Brain pericyte (primary cell): ENCODE data around the gene ROR2.

Experiments
- DNase-seq: peaks from one replicate; pipeline ENCODE4 v3.0.0-alpha.2; 2012; ENCODE audit warnings: low read depth, low spot score

The ROR2 gene

DNA sequence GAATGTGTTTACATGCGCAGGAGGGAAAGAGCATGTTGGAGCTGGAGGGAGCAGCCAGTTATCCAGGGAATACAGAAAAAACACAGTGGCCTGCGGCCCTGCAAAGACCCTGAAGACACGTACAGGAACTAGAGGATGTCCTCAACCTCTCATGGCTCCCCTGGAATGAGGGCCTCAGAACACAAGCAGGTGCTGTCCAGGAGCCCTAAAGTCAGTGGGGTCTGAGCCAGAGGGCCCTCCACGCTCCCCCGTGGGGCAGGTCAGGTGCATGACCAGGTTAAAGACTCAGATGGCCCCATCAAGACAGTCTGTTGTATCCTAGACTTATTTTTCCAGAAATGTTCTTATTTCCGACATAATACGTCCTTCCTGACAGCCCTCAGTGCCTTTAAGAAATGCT lies 106.9 kb downstream of the ROR2 start:
- no peak for DNase-seq

DNA sequence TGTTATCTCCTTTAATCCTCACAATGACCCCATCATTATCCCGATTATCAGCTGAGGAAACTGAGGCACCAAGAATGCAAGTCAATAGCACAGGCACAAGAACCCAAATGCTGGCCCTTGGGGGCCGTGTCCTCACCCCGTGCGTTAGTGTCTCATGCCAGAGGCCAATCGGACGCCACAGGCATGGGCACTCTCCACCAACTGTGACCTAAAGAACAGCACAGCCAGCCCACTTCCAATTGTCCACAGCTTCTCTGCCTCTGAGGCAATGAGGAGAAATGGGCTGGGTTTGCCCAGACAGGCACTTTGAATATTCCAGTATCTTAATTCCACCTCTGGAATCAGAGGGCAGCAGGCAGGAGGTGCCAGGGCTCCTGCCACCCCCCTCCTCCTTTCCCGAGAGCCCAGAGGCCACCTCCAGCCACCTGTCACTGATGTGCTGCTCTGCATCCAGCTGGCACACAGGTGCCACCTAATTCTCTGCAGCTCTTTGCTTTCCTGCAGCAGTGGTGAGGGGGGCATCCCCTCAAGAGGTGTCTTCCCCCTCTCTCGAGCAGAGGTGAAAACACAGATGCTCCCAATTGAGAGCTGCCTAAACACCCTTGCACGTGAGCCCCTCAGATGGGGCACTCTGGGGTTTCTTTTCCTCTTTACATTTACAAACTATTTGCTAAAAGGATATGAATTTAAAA lies 107.5 kb downstream of the ROR2 start:
- no peak for DNase-seq

DNA sequence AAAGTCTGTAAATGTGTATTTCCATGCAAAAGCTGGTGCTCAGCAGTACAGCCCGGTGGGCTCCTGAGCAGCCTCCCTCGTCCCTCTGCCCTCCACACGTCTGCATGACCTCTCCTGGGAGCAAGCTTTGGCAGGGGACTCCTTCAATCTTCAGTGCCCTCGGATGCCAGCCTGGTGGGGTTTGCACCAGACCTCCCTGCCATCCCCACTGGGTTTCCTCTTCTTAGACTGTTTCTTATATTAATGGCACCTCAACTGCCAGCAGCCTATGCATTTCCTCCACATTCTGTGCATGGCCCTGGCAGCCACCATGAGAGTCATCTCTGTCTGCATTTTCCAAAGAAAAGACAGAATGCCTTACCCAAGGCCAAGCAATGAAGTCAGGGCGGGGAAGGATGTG lies 108.4 kb downstream of the ROR2 start:
- no peak for DNase-seq

DNA sequence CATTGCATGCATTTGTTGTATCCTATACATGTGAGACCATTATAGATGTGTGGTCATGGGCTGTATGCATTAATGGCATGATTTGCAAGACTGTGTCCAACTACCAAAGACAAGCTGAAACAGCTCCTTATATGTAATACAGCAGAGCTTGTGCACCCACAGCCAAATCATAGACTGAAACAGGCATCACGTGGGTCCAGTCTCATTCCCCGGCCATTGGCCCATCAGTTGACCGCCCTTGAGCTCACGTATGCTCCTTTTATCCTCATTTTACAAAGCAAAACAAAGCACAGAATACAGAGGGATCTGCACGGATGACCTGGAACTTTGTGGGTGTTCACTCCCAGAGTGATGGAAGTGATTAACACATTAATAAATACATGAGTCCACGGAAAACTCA lies 109.1 kb downstream of the ROR2 start:
- DNase-seq, result no peak

DNA sequence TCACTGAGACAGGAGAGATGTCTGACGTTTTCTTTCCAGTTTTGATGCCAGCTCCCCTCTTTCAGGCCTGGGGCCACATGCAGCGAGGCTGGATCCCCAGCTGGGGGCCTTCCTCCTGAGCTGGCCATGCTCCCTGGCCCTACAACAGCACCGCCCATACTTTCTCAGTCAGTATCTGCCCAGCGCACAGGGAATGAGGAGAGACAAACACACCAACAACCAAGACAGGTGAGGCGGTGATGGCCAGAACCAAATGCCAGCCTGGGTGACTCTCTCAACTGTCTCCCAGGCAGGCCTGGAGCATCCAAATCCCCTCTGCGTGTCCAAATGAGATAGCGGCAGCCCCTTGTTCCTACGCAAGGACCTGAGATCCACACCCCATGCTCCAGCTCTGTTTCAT lies 109.6 kb downstream of the ROR2 start:
- no peak for DNase-seq

DNA sequence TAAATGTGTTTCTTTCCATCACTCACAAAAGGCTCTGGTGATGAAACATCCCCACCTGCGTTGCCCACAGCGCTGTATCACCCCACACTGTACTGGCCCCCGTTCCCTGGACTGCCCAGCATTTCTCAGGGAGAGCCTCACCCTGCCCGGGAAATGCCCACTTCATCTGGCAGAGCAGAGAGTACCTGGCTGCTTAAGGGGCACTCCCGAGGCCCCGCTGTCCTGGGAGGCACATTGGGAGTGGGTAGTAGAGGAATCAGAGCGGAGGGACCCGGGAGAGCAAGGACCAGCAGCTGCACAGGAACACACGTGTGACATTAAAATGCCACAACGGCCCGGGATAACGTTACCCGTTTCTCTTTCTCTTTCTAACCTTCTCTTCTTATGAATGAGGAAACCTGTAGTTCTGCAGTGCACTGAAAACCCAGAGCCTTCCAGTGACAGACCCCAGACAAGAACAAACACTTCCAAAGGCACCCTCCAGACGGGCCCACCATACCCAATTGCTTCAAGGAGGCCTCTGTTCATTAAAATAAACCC lies 110.0 kb downstream of the ROR2 start:
- DNase-seq, result no peak

DNA sequence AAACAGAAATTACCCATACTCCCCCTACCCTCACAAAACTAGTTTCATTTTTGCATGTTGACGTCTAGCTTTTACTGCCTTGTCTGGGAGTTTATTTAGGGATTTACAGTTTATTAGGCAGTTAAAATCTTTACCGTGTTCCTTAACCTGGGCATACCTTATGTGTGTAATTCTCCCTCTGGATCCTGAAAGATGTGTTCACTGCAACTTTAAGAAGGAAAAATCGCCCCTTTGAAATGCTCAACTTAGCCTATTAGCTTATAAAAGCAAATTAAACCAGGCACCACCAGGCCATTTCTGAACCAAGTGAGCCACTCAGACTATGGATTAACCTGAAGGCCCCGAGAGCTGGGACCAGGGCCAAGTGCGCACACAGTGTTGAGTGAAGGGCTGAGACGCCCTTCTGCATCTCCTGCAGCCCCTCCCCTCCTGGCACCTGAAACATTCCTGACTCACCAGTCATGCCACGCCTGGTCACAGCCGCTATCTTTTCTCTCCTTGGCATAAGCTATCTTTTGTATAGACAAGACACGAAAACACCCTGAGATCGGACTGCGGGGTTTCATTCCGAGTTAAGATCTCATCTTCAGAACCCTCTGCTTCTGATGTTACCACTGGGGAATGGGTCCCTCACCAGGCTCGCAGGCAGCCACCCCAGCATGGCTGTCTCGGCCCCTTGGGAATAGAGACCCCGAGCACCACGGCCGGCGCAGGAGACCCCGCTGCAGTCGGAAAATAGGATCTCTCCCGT lies 111.9 kb downstream of the ROR2 start:
- no peak for DNase-seq

DNA sequence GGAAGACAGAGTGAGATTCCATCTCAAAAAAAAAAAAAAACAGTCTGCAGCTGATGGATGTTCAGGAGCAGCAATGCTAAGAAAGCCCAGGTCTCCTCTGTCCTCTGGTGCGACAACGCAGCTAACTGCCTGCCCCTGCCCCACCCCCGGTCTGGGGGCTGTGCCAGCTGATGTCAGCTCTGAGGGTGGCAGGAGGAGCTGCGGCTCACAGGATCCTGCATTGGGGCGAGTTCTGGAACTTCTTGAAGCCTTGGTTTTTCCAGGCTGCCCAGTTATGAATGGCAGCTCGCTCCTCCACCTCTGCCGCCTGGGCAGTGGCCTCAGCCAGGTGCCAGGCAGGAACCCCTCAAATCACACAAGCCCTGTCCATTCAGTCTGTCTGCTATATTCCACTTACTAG lies 113.5 kb downstream of the ROR2 start:
- DNase-seq, result no peak

DNA sequence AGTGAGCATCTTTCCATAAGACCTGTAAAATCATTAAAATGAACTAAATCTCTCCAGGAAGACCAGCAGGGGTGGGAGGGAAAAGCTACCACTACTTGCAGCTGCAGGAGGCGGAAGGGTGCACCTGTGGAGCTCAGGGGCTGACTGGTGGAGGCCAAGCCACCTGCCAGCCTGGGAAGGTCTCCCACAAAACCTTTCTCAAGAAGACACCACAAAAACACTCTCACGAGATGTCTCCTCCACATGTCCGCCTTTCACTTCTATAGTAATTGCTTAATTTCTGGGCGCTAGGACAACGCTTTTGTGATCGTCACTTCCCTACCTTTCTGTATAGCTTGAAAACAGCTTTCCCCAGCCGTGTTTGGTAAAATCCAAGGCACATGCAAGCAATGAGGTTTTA lies 114.4 kb downstream of the ROR2 start:
- DNase-seq, result no peak

DNA sequence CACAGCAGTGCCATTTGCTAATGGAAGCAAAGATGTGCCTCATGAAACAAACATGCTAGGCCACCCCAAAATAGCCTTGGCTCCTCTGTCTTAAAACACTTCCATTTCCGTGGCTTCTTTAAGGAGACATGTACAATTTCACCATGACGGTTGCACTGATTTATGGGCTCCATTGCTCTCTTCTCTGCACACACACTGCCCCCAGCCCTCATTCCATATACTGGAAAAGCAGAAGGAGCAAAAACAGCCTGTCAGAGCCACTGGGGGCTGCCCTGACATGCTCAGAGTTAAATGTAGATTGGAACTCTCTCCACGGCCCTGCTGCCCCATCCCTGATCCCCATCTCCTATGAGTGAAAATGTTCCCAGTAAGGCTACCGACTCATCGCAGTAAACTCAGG lies 114.8 kb downstream of the ROR2 start:
- no peak for DNase-seq

DNA sequence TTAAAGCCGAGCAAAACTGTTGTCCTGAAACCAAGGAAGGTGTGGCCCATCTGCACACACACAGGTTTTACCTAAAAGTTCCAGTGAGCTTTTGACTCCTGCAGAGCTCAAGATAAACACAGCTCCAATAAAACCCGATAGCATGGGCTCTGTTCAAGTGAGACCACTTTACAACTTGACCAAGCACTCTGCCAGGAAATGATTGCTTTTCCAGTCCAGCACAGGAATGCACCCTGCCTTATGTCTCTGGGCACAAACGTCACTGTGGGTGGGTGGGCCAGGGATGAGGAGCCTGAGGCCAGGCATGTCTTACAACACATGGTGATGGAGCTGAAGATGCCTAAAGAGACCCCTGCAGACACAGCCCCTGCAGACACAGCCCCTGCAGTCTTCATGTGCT lies 115.3 kb downstream of the ROR2 start:
- no peak for DNase-seq

DNA sequence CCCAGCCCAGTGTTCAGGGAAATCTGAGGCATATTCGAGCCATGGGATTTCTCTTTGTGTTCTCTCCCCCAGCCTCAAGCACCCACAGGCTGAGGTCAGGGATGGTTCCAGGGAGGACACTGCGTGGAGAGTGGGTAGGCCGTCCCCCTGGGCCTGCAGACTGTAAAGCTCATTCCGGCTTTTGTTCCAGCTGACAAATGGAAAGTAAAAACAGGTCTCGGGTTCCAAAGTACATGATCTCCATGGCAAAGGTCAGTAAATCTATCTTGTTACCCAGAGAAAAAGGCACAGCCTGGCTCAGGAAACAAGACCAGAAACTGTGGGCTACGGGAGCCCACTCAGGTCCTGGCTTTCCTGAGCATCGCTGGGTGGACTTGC lies 116.2 kb downstream of the ROR2 start:
- DNase-seq, result no peak

DNA sequence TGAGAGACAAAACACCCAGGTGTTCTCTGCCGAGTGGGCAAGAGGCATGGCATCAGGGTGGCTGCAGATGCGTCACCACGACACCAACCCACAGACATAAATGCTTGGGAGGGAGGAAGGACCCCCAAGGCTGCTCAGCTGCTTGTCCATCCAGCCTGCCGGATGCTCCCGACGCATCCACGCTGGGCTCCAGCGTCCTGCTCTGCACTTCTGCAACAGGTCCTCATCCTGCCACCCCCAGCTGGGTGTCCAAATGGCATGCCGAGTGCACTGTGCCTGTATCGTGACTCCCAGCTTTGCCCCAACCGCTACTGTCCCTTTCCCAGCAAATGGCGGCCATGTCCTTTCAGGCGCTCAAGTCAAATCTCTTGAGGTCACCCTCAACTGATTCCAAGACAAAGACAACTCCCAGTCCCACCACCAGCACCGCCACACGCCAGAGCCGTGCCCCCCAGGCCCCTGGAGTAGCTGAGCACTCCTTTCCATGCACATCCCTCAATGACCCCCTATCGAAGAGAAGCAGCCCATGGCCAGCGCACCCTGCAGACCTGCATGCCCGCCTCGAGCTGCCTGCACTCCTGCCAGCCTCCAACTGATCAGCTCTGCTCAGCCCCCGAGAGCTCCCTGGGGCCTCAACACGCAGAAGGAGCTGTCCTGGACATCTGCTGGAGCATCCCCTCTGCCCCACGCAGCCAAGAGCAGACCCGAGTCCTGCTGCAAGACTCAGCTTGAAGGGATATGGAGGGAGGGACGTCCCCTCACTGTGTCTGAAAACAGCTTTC lies 116.7 kb downstream of the ROR2 start:
- no peak for DNase-seq

DNA sequence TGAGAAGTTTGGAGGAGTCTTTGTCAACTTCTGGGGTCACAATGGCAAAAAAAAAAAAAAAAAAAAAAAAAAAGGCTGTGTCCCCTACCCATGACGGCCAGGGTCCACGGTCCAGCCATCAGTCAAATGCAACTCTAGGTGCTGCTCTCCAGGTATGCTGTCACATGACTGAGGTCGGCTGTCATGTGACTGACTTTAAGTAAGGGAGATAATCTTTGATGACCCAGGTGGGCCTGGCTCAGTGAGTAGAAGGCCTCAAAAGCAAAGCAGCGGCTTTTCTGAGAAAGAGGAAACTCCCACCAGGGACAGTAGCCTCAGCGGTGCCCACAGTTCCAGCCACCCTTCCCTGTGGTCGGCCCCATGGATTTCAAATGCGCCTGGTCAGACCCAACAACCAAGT lies 117.7 kb downstream of the ROR2 start:
- no peak for DNase-seq

DNA sequence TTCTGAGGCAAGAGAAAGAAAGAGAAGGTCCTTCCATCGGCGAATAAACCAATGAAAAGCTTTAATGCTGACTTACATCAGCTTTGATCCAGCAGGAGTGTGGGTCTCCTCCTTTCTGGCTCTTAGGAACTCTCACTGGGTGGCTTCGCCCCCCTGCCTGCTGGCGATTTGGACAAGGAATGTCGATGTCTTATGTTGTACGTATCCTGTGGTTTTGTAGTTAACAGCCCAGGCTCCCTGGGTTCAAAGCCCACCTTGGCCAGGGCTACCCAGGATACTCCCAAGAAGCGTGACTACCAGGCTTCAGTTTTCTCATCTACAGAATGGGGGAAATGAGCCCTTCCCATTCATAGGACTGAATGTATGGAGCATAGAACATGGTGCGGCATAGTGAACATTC lies 124.2 kb downstream of the ROR2 start:
- no peak for DNase-seq

DNA sequence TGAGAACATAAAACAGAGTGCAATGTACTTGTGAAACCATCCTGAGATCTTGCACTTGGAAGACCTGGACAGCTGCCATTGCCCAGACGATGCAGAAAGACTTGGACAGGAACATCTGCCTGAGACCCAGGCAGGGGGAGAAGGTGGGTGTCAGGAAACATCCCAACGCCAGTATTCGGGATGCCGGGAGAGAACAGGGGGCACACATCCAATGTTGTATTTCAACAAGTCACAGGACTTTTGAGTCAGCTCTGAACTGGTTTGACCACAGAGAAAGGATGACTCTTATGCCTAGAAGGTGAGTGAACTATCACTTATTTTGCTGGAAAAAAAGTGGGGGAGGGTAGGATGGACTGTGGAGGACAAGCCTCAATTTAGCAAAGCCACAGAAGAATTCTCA lies 124.6 kb downstream of the ROR2 start:
- DNase-seq, result no peak

DNA sequence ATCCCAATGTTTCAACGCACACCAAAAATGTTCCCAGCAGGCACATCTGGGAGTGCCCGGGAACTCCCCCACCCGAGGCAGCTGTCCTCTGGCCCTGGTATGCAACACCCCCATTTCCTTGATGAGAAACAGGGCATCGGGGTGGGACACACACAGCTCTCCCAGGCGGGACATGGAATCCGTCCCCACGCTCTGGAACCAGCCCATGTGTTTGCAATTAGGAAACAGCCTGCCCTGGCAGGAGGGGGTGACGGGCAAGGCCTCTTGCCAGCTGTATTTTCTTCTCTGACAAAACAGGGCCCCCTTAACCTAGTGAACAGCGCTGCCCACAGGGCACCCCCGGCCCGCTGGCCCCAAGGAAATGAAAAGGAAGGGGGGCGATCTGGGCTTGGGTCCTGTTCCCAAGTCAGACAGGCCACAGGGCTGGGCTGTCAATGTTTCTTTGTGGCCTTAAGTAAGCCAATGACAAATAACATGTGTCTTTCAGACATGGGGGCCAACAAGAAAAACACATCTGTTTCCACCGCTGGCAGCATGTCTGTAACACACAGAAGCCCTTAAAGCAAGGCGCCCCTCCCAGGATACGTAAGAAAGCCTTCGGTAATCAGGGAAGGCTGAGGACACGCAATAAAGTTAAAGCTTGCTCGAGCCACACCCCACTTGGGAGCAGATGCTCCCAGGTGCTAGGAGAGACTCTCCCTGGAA lies 125.3 kb downstream of the ROR2 start:
- DNase-seq, result no peak

DNA sequence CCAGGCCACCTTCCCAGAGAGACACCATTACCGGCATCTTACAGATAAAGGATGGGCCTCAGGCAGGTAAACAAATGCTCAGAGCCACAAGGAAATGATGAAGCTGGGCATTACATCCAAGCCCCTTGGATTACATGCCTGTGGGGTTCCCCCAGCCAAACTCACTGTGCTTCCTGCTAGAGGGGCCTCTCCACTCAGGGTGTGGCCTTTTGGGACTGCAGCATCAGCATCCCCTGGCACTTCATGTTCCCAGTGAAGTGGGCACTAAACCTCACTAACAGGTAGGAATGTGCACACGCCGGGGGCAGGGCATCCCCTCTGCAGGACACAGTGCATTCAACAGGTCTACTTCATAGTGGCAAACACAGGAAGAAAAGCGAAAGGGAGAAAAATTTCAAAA lies 125.9 kb downstream of the ROR2 start:
- no peak for DNase-seq

DNA sequence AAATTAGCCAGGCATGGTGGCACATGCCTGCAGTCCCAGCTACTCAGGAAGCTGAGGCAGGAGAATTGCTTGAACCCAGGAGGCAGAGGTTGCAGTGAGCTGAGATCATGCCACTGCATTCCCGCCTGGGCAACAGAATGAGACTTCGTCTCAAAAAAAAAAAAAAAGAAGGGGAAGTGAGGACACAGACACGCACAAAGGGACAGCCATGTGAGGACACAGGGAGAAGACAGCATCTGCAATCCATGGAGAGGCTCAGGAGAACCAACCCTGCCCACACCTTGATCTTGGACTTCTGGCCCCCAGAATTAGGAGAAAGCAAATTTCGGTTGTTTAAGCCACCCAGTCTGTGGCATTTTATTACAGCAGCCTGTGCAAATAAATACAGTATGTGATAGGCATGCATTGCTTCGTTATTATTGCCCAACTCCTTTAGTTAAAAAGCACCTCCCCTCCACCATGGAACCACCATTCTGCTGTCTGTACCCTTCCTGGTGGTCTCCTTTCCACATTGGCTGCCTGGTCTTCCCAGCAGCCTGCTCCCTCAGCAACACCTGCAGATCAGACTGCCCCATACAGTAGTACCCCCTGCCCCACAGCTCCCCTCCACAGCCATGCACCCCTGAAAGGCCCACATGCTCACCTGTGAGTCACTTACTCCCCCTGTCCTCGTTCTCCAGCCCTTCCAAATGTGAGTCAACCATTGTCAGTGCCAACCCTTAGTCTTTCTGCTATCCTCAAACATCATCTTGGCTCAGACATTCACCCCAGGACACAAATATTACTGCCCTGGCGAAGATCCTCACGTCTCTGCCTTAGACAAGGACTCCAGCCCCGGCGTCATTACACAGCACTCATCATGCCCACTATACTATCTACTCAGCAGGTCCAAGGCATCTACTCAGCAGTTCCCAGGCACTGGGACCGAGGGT lies 128.8 kb downstream of the ROR2 start:
- no peak for DNase-seq

DNA sequence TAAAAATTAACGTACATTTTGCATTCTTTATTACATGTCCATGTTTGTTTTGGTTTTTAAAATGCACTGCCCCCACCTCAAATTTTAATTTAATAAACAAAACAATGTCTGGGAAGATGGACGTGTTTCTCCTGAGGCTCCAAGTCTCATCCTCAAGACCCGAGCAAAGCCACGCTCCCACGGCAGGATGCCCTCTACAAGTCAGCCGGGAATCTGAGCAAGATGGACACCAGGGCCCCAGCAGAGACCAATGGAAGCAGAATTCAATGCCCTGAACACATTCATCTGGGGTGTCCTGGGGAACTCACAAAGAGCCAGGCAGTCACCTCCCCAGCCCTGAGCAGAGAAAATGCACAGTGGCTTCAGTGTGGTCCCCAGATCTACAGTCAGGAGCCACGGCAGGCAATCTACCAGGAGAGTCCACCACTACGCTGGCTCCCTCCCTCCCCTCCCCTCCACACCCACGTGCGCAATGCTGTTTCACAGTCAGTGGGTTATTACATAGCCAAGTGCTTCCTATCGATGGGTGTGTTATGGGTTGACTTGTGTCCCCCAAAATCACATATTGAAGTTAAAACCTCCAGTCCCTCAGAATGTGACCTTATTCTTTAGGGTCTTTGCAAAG lies 129.8 kb downstream of the ROR2 start:
- no peak for DNase-seq
